HG02943 (cell line): Measurements from ENCODE around the gene IFNL2.
"Not testable (repeated sequence)": the region's sequence is repeated elsewhere in the genome, so short reads cannot be mapped to it uniquely, and the experiment has no call there.

Source experiments
- ATAC-seq: cut with Tn5 transposase; IDR thresholded peaks from one replicate; pipeline ENCODE4 v1.9.1; 2021; ENCODE audit warnings: mild to moderate bottlenecking, low read depth, moderate library complexity; ENCODE audit not compliant: unreplicated experiment

The IFNL2 gene

GRCh38 chr19:39268085-39268484 is at the start of gene IFNL2:
Gene IFNL2 (plus strand): TSS chr19:39268396. CDS start chr19:39268569, 173 bp downstream.
- not testable (repeated sequence) for ATAC-seq

DNA sequence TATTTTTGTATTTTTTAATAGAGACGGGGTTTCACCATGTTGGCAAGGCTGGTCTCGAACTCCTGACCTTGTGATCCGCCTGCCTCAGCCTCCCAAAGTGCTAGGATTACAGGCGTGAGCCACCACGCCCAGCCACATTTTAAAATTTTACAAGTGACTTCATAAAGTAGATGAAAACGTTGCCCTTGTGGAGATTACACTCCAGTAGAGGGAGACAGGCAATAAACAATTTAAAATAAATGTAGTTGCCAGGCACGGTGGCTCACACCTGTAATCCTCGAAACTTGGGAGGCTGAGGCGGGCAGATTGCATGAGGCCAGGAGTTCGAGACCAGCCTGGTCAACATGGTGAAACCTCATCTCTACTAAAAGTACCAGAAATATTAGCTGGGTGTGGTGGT is 49.1 kb upstream of the IFNL2 start:
- not testable (repeated sequence) for ATAC-seq

DNA sequence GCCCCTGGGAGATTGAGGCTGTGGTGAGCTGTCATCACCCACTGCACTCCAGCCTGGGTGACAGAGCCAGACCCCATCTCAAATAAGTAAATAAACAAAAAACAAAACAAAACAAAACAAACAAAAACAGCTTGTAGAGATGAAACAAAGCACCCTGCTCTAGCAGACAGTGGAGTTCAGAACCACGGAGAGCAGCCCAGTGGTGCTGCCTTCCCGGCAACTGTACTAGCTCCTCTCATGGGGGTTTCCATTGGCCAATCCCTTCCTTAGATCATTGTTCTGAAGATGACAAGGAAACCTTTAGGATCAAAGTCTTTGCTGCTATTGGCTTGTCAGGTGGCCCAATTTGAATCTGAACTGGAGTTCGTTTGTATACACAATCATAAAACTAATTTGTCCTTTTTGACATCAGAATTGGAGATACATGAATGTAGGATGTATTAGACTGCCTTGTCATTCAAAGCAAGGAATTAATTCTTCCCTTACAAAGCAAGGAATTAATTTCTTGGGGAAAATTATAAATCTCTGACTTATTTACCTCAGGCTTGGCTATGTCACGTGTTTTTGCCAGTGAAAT is 44.4 kb upstream of the IFNL2 start:
- no peak for ATAC-seq

GRCh38 chr19:39224910-39225309 is 43.3 kb upstream of the IFNL2 start:
- ATAC-seq: no peak

DNA sequence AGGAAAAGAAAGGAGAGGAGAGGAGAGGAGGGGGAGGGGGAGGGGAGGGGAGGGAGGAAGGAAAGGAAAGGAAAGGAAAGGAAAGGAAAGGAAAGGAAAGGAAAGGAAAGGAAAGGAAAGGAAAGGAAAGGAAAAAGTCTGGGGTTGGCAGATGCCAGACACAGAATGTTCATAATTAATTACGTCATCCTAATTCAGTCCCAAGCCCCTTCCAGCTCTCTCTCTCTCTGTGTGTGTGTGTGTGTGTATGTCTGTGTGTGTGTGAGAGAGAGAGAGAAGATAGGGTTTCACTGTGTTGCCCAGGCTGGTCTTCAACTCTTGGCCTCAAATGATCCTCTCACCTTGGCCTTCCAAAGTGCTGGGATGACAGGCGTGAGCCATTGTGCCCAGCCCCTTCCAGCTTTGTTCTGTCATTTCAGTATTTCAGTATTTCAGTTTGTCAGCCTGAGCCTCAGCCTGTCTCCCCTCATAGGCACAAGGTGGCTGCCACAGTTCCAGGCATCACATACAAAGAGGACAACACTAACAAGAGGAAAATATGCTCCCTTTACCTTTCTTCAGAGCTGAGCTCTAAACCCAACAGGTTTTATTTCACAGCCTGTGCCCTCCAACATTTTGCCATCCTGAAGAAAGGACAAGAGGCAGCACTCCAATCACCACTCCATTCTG is 38.0 kb upstream of the IFNL2 start:
- no peak for ATAC-seq

GRCh38 chr19:39232708-39233107 is 35.5 kb upstream of the IFNL2 start:
- no peak for ATAC-seq

GRCh38 chr19:39236527-39236926 is 31.7 kb upstream of the IFNL2 start:
- ATAC-seq: no peak

DNA sequence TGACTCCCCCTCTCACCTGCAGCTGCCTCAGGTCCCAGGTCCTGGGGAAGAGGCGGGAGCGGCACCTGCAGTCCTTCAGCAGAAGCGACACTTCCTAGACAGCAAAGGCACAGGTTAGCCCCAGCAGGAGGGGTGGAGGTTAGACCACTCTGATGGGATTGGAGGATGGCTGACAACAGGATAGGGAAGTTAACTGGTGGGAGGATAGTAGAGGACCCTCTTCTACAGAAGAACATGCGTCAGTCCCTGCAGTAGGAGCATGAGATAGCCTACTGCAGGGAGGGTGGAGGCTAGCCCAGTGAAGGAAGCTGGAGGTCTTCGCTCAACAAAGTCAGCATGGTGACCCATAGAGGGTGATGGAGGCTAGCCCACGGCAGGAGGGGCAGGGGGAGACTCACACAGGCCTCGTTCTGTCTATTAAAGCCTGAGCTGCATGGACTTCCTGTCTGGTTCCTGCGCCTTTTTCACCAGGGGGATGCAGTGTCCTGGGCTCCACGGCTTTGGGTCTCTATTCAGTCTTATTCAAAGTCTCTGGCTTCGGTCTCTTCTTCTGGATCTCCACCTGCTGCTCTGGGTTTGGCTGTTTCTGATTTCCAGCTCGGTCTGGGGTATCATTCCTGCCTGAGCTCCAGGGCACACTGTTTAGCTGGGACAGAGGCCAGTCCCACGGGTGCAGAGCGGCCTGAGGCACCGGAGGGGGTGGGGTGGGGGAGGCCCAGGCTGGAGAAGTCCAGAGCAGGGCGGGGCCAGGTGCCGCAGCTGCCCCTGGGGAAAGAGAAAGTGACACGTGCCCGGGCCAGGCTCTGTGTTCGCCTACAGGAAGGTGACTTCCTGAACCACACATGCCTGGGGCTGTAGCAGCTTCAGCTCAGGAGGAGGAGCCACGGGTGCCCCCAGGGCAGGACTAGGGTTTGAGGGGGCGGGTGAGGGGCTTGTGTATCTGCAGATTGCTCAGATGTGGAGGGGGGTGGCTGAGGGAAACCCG is 30.7 kb upstream of the IFNL2 start:
- ATAC-seq: no peak

DNA sequence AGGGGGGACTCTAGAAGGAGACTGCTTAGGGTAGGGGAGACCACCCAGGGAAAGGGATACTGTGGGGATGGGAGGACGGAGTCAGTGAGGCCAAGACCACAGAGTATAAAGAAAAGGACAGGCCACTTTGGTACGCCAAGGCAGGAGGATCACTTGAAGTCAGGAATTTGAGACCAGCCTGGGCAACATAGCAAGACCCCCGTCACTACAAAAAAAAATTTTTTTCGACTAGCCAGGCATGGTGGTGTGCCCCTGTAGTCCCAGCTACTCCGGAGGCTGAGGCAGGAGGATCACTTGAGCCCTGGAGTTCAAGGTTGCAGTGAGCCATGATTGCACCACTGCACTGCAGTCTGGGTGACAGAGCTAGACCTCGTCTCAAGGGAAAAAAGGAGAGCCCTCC is 30.0 kb upstream of the IFNL2 start:
- no peak for ATAC-seq

DNA sequence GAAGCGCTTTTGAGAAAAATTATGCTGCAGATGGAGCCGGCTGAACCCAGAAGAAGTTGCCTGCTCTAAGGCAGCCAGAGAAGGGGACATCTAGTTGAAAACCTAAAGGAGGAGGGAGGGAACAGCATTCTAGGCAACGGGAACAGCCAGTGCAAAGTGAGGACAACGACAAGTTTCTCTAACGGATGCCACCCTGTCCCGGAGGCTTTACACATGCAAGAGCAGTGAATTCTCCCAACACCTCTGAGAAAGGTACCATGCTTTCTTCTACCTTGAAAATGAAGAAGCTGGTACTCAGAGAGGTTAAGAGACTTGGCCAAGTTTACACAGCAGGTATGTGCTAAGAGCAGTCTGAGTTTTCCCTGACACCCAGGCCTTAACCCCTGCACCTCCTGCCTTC is 29.3 kb upstream of the IFNL2 start:
- ATAC-seq: no peak

- no peak for ATAC-seq
Measured at GRCh38 chr19:39240421-39240820, 27.8 kb upstream of the IFNL2 start.

- ATAC-seq: not testable (repeated sequence)
Measured at GRCh38 chr19:39243741-39244140, 24.5 kb upstream of the IFNL2 start.

GRCh38 chr19:39244410-39245100 is 23.6 kb upstream of the IFNL2 start, which contains the start of gene IFNL3:
Gene IFNL3 (minus strand): TSS chr19:39245006. CDS start chr19:39244967, 39 bp downstream.
- ATAC-seq: not testable (repeated sequence)

DNA sequence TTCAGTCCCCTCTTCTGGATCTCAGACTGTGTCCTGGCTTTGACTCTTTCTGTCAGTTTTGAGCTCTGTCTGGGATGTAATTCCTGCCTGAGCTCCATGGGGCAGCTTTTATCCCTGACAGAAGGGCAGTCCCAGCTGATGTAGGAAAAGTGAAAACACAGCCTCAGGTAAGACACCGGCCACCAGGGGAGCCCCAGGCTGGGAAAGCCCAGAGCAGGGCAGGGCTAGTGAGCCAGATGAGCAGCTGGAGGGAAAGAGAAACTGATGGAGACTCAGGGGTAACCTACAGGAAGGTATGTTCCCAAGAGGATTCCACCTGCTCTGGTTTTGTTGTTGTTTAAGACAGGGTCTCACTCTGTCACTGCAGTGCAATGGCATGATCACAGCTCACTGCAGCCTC is 23.0 kb upstream of the IFNL2 start:
- not testable (repeated sequence) for ATAC-seq

GRCh38 chr19:39246951-39247669 is 21.1 kb upstream of the IFNL2 start:
- ATAC-seq: no peak

DNA sequence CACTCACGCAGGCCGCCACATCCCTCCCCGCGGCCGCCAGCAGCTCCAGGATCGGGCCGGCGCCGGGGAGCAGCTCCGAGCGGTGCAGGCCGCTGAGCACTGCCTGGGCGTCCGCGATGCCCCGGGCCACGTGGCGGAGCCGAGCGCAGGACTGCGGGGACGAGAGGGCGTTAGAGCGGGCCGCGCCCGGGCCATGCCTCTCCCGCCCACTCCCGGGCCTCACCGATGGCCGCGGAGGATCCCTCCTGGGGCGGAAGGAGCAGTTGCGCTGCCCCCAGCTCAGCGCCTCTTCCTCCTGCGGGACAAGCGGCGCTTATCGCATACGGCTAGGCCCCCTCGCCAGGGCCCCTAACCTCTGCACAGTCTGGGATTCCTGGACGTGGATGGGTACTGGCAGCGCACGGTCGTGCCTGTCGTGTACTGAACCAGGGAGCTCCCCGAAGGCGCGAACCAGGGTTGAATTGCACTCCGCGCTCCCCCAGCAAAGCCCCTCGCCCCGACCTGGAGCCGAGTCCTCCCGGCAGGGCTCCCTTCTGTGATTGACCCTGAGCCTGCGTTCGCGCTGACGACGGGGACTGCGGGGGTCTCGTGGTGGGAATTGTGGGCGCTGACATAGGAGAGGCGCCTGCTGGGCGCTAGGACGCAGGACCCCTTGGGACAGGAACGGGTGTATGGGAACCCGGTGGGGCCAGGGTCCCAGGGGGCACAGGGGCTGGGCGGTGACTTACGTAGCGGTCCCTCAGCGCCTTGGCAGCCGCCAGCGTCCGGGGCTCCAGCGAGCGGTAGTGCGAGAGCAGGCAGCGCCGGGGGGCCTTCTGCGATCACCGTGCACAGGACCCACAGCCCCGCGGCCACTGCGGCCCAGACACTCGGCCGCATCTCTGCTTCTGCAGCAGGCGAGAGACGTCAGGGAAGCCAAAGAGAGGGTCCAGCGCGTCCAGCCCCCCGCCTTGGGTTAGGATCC is 20.2 kb upstream of the IFNL2 start:
- no peak for ATAC-seq

DNA sequence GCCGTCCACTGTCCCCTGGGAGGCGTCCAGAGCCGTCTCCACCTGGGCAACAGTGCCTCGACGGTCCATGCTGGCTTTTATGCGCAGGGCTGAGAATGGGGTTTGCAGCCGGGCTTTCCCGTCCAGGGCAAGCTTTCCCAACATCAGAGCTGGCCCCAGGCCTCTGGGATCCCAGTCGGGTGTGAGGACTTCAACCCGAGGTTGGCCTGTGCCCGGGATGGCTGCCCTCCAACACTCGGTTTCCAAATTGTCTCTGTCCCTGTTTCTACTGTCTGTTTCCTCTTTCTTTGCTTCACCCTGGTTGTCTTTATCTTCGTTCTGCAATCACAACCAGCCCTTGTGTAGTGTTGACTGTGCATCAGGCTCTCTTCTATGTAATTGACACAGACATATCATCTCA is 19.4 kb upstream of the IFNL2 start, which contains the start of gene IFNL4:
Gene IFNL4 (minus strand): TSS at position 51 of the 400 bp plus-strand sequence.
- ATAC-seq: no peak

- ATAC-seq: no peak
Measured at GRCh38 chr19:39251081-39251480, 17.1 kb upstream of the IFNL2 start.

DNA sequence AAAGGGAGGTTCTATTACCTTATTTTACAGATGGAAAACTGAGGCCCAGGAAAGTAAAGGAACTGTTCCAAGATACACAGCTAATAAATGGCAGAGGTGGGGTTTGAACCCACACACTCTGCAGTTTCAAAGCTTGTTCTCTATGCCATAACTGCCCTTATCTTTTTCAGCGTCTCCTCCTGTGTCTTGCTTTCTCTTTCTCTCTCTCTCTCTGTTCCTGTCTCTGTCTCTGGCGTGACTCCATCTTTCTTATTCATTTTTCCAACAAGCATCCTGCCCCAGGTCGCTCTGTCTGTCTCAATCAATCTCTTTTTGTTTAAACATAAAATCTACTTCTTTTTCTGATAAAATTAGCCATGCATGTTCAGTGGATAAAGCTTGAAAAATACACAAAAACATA is 16.4 kb upstream of the IFNL2 start:
- ATAC-seq: no peak
